HG03280 (cell line): ENCODE measurements around the gene MYO7A.

Experiments
- ATAC-seq: cut with Tn5 transposase; IDR thresholded peaks from one replicate; pipeline ENCODE4 v1.9.1; 2021; ENCODE audit warnings: mild to moderate bottlenecking, moderate library complexity; ENCODE audit not compliant: unreplicated experiment

Gene MYO7A

GRCh38 chr11:77159937-77160495 is 32.0 kb downstream of the MYO7A start:
- ATAC-seq, result no peak

GRCh38 chr11:77163271-77163670 is 35.2 kb downstream of the MYO7A start:
- no peak for ATAC-seq

DNA sequence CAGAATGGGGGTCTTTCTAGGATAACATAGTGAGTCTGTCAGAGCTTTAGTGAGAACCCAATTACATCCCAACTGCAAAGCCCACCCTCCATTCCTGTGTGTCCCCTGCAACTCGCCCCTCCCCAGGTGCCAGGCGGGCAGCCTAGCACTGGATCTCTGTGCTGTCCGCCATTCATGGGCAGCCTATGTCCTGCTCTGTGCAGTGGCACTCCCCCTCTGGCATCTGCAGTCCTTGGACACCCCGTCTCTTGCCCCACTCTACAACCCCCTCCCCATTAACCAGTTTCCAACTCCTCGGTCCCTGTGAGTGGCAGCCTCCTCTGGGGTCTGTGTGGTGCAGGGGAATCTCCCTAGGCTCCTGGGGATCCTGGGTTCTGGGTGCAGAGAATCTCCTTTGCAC is 37.0 kb downstream of the MYO7A start:
- ATAC-seq, result no peak

GRCh38 chr11:77166021-77166420 is 38.0 kb downstream of the MYO7A start:
- no peak for ATAC-seq

GRCh38 chr11:77167111-77167626 is 39.1 kb downstream of the MYO7A start:
- no peak for ATAC-seq

DNA sequence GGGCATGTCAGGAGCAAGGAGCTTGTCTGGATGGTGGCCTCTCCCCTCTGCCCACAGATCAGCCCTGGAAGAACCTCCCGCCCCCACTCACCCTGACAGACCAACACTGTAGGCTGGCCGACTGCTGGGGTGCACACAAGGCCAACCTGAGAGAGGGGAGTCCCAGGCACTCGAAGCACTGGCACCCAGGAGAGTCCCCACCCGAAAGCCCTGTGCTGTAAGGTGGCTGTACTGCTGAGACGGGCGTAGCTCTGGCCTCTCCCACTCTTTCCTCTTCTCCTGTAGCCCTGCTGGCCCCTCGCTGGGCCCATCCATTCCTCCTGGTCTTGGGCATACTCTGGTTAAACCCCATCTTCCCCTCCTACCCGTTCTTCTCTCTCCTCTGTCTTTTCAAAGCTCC is 39.7 kb downstream of the MYO7A start:
- ATAC-seq, result no peak

GRCh38 chr11:77170107-77170506 is 42.1 kb downstream of the MYO7A start:
- ATAC-seq, result no peak

- no peak for ATAC-seq
Observed at GRCh38 chr11:77171254-77171653, 43.2 kb downstream of the MYO7A start.

- no peak for ATAC-seq
Observed at GRCh38 chr11:77171885-77172665, 44.0 kb downstream of the MYO7A start.

- no peak for ATAC-seq
Observed at GRCh38 chr11:77172666-77172982, 44.6 kb downstream of the MYO7A start.

- ATAC-seq, result no peak
Observed at GRCh38 chr11:77173494-77173893, 45.4 kb downstream of the MYO7A start.

DNA sequence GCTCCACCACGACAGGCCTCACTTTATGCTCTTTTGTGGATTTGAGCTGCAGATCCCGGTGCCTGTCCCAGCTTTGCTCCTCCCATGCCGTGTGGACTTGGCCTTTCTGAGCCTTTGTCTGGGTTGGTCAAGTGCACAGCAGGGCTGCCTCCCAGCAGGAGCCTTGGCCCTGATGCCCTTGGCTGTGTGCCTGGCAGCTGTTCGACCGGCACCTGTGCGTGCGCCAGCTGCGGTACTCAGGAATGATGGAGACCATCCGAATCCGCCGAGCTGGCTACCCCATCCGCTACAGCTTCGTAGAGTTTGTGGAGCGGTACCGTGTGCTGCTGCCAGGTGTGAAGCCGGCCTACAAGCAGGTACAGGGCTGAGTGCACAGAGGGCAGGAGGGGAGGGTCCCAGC is 46.5 kb downstream of the MYO7A start:
- no peak for ATAC-seq

- ATAC-seq, result no peak
Observed at GRCh38 chr11:77175021-77175842, 47.2 kb downstream of the MYO7A start.

GRCh38 chr11:77175869-77176539 is 48.0 kb downstream of the MYO7A start:
- ATAC-seq, result no peak

- ATAC-seq, result no peak
Observed at GRCh38 chr11:77176996-77177395, 49.0 kb downstream of the MYO7A start.

- ATAC-seq, result no peak
Observed at GRCh38 chr11:77178150-77178549, 50.1 kb downstream of the MYO7A start.

DNA sequence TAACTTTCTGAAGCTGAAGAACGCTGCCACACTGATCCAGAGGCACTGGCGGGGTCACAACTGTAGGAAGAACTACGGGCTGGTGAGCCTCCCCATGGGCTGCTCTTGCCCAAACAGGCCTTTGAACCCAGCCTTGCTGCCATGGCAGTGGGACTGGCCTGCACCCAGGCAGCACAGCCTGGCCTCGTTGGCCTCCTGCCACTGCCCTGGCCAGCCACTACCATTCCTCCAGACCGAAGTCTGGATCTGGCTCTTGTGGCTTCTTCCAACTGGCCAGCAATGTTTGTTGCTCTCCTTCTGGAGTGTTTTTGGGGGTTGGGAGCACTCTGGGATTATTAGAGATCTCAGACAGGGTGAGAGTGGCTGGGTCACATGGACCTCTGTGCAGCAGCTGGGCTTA is 51.0 kb downstream of the MYO7A start:
- ATAC-seq, result no peak

GRCh38 chr11:77179681-77180080 is 51.6 kb downstream of the MYO7A start:
- ATAC-seq, result no peak

GRCh38 chr11:77180346-77180745 is 52.3 kb downstream of the MYO7A start:
- ATAC-seq, result no peak

DNA sequence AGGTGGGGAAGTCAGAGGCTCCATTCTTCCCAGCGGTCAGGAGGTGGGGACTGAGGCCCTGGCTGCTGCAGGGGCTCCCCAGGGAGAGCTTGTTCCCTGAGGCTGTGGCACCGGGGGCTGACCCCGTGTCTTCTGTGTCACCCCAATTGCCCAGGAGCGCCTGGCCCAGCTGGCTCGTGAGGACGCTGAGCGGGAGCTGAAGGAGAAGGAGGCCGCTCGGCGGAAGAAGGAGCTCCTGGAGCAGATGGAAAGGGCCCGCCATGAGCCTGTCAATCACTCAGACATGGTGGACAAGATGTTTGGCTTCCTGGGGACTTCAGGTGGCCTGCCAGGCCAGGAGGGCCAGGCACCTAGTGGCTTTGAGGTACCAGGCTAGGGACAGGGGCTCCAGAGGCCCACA is 53.2 kb downstream of the MYO7A start:
- ATAC-seq, result no peak

DNA sequence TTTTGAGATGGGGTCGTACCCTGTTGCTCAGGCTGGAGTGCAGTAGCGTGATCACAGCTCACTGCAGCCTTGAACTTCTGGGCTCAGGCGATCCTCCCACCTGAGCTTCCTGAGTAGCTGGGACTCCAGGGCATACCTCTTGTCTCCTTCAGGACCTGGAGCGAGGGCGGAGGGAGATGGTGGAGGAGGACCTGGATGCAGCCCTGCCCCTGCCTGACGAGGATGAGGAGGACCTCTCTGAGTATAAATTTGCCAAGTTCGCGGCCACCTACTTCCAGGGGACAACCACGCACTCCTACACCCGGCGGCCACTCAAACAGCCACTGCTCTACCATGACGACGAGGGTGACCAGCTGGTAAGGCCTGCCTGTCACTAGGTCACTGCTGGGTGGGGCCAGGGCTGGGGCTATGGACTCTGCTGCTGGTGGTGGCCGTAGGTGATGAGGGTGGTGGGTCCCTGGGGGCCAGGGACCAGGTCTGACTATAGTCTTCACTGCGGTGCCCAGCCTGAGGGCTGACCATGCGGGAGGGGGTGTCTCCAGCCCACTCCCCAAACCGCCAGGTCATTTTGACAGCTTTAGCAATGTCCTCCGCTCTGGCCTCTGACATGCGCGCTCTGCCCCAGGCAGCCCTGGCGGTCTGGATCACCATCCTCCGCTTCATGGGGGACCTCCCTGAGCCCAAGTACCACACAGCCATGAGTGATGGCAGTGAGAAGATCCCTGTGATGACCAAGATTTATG is 53.9 kb downstream of the MYO7A start:
- ATAC-seq, result no peak
